Body of pancreas (tissue), 4 donors: ENCODE data around the gene MYEOV. TPM values are rescaled to one million over a fixed set of nuclear protein-coding genes. Genes with fewer than 3 reads are reported as not detected.

Source experiments
- ATAC-seq: fragments of 150-250 bp; one replicate; pipeline ENCODE4 v1.9.1; 2016
- DNase-seq, 4 donors: peaks; one replicate each; pipeline ENCODE4 v3.0.0-alpha.2; 2019
- H3K27ac ChIP-seq, 4 donors: fragments of 200-600 bp; sonication (generic); 1 replicate in 3 of 4; 2 replicates in 1 of 4; pipeline versions ENCODE4 v1.5.1 to v1.6.1; 2016 to 2019; ENCODE audit warnings: mild to moderate bottlenecking in 1 of 4, mixed read lengths in 1 of 4, moderate library complexity in 1 of 4
- H3K27me3 ChIP-seq, 2 donors: fragments of 200-600 bp; sonication (generic); one replicate each; pipeline ENCODE4 v1.6.0; 2016; ENCODE audit warnings: mild to moderate bottlenecking in 1 of 2
- H3K36me3 ChIP-seq, 2 donors: fragments of 200-600 bp; sonication (generic); replicated peaks in 1 of 2; 2 replicates each; pipeline ENCODE4 v1.5.1; 2016; ENCODE audit warnings: low read depth in 2 of 2; ENCODE audit not compliant: insufficient read depth in 1 of 2
- H3K4me1 ChIP-seq: fragments of 200-600 bp; sonication (generic); one replicate; pipeline ENCODE4 v1.6.0; 2016
- H3K4me3 ChIP-seq, 2 donors: fragments of 200-600 bp; sonication (generic); 1 replicate in 1 of 2; 2 replicates in 1 of 2; pipeline ENCODE4 v1.5.1; 2016 to 2019
- H3K9me3 ChIP-seq, 3 donors: fragments of 200-600 bp; sonication (generic); 1 replicate in 2 of 3; 2 replicates in 1 of 3; pipeline ENCODE4 v1.5.1; 2016
- POLR2A ChIP-seq, 3 donors: fragments of 450-650 bp; IDR thresholded peaks; one replicate each; pipeline ENCODE4 v1.6.1; 2016; ENCODE audit warnings: antibody characterized with exemption in 3 of 3, mild to moderate bottlenecking in 2 of 3
- WGBS, 2 donors: methylation state at CpG; one replicate each; pipeline ENCODE4 v1.1.5; 2017; 5-methylcytosine and 5-hydroxymethylcytosine counted together
- intact Hi-C: fragments of 100-400 bp; cut with DNase I; formaldehyde crosslinking; loops from one replicate; pipeline ENCODE4 v1.15.1; 2023
- total RNA-seq, 2 donors: library from RNA; depleted of rRNA; stranded (reverse); fragments of >200 nt; gene quantifications; one replicate each; pipeline ENCODE4 v1.1.0, GENCODE V29; 2016
- TF ChIP-seq, protein P1 (sequence below), 7 experiments: fragments of 450-650 bp in 4 of 7; fragments of 200-600 bp in 3 of 7; sonication (generic) in 3 of 7; IDR thresholded peaks; one replicate each; pipeline ENCODE4 v1.5.1; 2016 to 2019; ENCODE audit warnings: antibody characterized with exemption in 7 of 7

Gene MYEOV
- total RNA-seq, 2 donors from 2014 or later = 2.3 to 7.0 TPM

DNA sequence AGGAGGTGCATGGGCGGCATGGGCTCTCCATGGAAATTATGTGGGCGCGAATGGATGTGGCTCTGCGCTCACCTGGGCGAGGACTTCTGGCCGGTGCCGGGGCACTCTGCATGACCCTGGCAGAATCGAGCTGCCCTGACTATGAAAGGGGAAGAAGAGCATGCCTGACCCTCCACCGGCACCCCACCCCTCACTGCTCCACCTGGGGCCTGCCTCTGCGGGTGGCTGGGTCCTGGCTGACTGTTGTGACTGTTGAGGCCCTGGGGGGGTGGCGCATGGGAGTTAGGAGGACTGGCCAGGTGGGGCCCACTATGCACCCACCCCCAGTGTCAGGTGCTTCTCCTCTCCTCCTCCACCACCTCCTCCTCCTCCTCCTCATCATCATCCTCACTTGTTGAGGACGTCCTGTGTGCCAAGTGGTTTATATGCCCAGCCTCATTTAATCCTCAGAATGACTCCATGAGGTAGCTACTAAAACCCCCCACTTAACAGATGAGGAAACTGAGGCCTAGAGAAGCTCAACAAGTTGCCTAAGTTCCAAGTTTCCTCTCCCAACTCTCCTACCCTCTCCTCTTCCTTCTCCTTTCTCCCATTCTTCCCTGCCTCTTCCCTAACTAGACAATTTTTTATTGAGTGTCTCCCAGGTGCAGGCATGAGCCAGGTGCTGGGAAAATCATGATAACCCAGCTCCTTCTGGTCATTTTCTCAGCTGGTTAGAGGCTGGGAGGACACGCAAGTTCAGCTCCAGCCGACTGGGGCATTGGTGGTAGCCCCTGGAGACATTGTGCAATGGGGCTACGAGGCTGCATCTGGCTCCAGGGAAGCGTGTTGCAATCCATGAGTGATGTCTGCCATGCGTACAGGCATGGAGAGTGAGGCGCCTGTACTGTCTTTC, 2.3 kb downstream of the MYEOV start:
- intact Hi-C loops = no loop called here
- no peak for ATAC-seq

DNA sequence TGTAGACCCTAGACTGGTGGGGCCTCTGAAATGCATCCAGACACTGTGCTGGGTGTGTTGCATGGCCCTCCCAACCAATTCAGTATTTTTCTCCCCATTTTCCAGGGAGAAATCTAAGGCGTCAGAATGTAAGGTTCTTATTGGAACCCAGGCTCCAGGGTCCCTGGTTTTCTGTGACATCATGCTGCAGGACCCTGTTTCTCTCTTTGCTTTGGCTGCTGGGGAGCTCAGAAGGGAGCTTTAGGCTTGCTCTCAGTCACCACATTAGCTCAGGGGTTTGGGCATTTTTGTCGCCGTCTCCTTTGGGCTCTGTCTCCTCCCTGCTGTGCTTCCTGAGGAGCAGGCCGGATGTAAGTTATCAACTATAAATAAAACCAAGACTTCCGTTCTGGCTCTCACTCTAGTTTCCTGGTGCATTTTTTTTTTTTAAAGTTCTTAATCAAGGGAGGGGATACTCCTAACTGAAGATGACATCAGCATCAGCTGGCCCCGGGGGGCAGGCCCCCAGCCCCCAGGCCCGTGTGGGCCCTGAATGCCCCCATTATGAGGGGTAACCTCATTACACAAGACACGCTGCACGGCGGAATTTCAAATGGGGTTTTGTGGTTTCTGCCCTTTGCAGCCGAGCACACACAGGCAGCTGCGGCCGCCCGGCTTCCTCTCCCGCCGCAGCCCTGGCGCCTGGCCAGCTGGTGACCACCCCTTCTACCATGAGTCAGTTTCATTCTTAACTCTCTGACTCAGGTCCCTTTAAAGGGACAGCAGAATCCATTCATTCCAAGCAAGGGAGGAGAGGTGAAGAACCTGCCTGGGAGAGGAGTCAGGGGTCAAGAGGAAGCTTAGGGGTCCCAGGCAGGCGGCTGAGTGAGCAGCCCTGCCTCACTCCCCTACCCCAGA, 3.2 kb downstream of the MYEOV start:
- peak; percentile 74 to 87 (median 82) for DNase-seq
- H3K4me1 ChIP-seq = peaks cover 32% of the 10 kb centered on the region
- no peaks in the 10 kb centered on the region for H3K27me3 ChIP-seq
- no peaks in the 10 kb centered on the region for H3K9me3 ChIP-seq
- TF ChIP-seq, protein P1, sequence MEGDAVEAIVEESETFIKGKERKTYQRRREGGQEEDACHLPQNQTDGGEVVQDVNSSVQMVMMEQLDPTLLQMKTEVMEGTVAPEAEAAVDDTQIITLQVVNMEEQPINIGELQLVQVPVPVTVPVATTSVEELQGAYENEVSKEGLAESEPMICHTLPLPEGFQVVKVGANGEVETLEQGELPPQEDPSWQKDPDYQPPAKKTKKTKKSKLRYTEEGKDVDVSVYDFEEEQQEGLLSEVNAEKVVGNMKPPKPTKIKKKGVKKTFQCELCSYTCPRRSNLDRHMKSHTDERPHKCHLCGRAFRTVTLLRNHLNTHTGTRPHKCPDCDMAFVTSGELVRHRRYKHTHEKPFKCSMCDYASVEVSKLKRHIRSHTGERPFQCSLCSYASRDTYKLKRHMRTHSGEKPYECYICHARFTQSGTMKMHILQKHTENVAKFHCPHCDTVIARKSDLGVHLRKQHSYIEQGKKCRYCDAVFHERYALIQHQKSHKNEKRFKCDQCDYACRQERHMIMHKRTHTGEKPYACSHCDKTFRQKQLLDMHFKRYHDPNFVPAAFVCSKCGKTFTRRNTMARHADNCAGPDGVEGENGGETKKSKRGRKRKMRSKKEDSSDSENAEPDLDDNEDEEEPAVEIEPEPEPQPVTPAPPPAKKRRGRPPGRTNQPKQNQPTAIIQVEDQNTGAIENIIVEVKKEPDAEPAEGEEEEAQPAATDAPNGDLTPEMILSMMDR (IDR thresholded peaks at IDR 0.05) = no peak
- TF ChIP-seq POLR2A (IDR thresholded peaks at IDR 0.05) = peak in 1 of 3 donors; percentile 18
- intact Hi-C loops = no loop called here
- H3K27ac ChIP-seq = peak overlapping the region; percentile 76 to 91 (median 86)
- no peaks in the 10 kb centered on the region for H3K36me3 ChIP-seq
- 28 to 30% methylated on average over 16 to 18 of the region's 18 CpGs for WGBS, 2 donors
- H3K4me3 ChIP-seq = no peak overlapping the region
- ATAC-seq = peak; percentile 69

More for the DNA sequence above, 2.3 kb downstream of the MYEOV start:
- no peaks in the 10 kb centered on the region for H3K27me3 ChIP-seq
- TF ChIP-seq POLR2A (IDR thresholded peaks at IDR 0.05) = no peak
- TF ChIP-seq, protein P1 (IDR thresholded peaks at IDR 0.05) = no peak
- peaks cover 32% of the 10 kb centered on the region for H3K4me1 ChIP-seq
- peak overlapping the region; percentile 2 to 91 (median 86) for H3K27ac ChIP-seq
- H3K36me3 ChIP-seq = no peaks in the 10 kb centered on the region
- WGBS, 2 donors = 72 to 74% methylated on average over 14 to 18 of the region's 18 CpGs
- H3K4me3 ChIP-seq = no peak overlapping the region
- no peaks in the 10 kb centered on the region for H3K9me3 ChIP-seq
- peak in 3 of 4 donors; percentile 41 to 75 (median 59) for DNase-seq

DNA sequence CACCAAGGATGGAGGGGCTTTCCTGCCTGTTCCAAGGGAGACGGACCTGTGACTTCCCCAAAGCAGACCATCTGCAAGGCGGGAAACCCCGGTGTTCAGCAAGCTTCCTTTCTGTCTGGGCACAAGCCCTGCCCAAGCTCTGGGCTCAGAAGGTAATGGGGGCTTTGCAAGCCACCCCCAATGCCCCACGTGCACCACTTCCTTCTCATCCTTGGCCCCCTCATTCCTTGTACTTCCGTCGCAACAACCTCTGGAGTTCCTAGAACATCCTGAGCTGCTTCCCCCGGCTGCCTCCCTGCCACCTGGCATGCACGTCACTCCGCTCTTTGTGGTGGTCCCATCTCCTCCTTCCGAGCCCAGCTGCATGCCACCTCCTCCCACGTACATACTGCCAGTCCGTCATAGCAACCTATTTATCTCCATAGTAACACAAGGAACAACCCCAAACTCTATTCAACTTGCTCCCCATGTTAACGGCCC, 3.9 kb downstream of the MYEOV start:
- intact Hi-C loops = no loop called here
- no peaks in the 10 kb centered on the region for H3K9me3 ChIP-seq
- no peaks in the 10 kb centered on the region for H3K27me3 ChIP-seq
- WGBS, 2 donors = 65 to 70% methylated on average over 13 of the region's 13 CpGs
- ATAC-seq (peak; percentile 2), DNase-seq (peak in 1 of 4 donors; percentile 39)
- TF ChIP-seq POLR2A (IDR thresholded peaks at IDR 0.05) = no peak
- TF ChIP-seq, protein P1 (IDR thresholded peaks at IDR 0.05) = no peak
- peaks cover 32% of the 10 kb centered on the region for H3K4me1 ChIP-seq
- no peak overlapping the region for H3K4me3 ChIP-seq
- no peaks in the 10 kb centered on the region for H3K36me3 ChIP-seq
- H3K27ac ChIP-seq = peak overlapping the region; percentile 76 to 91 (median 86)

DNA sequence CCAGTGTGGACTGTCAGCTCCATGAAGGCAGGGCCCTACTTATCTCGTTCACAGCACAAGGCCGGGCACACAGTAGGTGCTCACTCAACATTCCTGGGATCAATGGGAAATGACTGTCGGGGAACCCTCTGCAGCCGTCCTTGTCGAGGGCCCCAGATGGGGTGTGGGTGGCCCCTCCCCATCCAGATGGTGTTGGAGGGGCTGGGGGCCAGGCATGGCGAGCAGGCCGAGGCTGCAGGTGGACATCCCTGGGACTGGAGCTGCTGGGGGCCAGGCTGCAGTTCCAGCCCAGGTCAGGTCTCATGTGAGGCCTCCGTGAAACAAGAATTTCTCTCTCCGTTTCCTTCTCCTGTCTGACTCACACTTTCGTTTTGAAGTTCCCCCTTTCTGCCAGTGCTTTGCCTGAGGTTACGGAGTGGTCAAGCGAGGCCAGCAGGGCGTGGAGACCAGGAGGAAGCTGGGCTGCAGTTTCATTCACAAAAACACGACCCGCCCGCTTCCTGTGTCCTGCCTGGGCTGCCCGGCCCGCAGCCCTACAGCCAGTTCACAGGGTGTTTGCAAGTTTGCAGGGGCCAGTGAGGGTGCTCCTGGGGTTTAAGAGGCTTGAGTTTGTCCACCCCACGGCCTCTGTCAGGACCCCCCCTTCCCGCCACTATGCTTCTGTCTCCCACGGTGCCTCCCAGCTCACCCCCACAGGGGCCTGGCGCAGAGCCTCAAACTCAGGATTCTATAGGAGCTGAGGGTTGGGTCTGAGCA, 4.5 kb downstream of the MYEOV start:
- TF ChIP-seq POLR2A (IDR thresholded peaks at IDR 0.05) = peak in 2 of 3 donors; percentile 49 to 59
- TF ChIP-seq, protein P1 (IDR thresholded peaks at IDR 0.05) = no peak
- intact Hi-C loops = no loop called here
- Histone ChIP-seq H3K27me3 (no peaks in the 10 kb centered on the region), H3K36me3 (no peaks in the 10 kb centered on the region), H3K9me3 (no peaks in the 10 kb centered on the region), H3K4me3 (no peak overlapping the region), H3K4me1 (peaks cover 32% of the 10 kb centered on the region), H3K27ac (peak overlapping the region; percentile 76 to 91 (median 86))
- ATAC-seq (peak; percentile 65), DNase-seq (peak; percentile 44 to 80 (median 60))
- 45 to 56% methylated on average over 18 to 22 of the region's 22 CpGs for WGBS, 2 donors
